Esophagus squamous epithelium (tissue), 4 donors: ENCODE results near the gene GMDS.

Experiments used
- CTCF ChIP-seq, 6 experiments: fragments of 450-650 bp in 4 of 6; fragments of 200-600 bp in 2 of 6; sonication (generic) in 2 of 6; IDR thresholded peaks; one replicate each; pipeline ENCODE4 v1.5.1; 2016 to 2019; ENCODE audit warnings: antibody characterized with exemption in 6 of 6, mild to moderate bottlenecking in 4 of 6, moderate library complexity in 4 of 6
- POLR2A ChIP-seq, 4 donors: fragments of 450-650 bp; IDR thresholded peaks; one replicate each; pipeline ENCODE4 v1.6.1; 2017; ENCODE audit warnings: antibody characterized with exemption in 4 of 4, mild to moderate bottlenecking in 4 of 4, moderate library complexity in 3 of 4

DNA sequence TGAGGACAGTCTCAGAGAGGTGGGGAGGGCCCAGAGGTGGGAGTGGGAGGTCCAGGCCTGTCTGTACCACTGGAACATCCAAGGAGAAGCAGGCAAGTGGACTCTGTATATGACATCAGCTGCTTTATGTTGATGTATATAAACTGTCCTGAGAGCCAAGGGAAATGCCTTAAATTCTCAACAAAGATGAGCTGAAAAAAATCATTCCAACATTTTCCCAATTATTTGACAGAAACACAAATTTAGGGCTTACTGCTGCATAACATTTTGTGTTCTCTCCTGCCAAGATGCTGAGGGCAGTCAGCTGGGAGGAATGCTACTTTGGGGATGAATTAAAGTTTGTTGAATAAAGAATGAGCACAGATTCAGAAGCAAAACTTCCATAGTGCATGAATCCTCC, 582.9 kb downstream of the GMDS start:
- TF ChIP-seq CTCF (IDR thresholded peaks at IDR 0.05) (no peak), POLR2A (IDR thresholded peaks at IDR 0.05) (no peak)
